Measurements from ENCODE around the gene XBP1.
"Not testable (repeated sequence)": the region's sequence is repeated elsewhere in the genome, so short reads cannot be mapped to it uniquely, and the experiment has no call there.

Gene XBP1

GRCh38 chr22:28819253-28820096 lies 19.1 kb upstream of the XBP1 start:
- no peak for DNase-seq (ENCODE audit: low read depth in 2 of 2, low spot score in 1 of 2)

DNA sequence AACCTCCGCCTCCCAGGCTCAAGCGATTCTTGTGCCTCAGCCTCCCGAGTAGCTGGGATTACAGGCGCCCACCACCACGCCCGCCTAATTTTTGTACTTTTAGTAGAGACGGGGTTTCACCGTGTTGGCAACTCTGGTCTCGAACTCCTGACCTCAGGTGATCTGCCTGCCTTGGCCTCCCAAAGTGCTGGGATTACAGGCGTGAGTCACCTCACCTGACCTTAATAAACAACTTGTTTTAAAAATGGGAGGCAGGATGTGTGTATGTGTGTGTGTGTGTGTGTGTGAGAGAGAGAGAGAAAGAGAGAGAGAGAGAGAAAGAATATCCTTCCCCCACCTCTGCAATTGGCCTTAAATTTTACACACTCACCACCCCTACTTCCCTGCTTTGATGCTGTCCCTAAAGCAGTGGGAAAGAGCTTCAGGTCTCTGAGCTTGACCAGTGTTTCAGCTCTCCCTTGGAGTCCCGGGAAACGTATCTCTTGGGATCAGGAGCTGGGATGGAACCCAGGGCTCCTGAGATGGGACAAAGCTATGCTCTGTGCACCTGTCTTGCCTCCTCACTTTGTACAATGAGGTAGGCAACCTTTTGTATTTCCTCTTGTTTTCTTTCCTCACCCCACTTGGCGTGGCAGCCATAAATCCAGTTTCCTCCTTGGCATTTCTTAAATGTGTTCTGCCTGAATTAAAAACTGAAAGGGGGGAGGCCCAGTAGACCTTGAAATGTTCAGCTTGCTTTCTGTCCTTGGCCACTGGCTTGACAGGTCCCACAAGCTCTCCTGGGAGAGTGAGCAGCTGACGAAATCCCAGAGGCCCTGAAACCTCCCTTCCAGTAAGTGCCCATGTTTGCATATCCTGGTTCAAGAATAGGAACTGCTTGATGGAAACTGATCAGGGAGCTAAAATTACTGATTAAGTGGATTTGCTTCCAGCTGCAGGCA lies 17.8 kb upstream of the XBP1 start:
- DNase-seq (ENCODE audit: low read depth in 2 of 2, low spot score in 1 of 2), result no peak

- DNase-seq (ENCODE audit: low read depth in 2 of 2, low spot score in 1 of 2), result no peak
Measured at GRCh38 chr22:28817064-28817463, 16.7 kb upstream of the XBP1 start.

GRCh38 chr22:28815729-28816128 lies 15.4 kb upstream of the XBP1 start:
- no peak for DNase-seq (ENCODE audit: low read depth in 2 of 2, low spot score in 1 of 2)

- no peak for DNase-seq (ENCODE audit: low read depth in 2 of 2, low spot score in 1 of 2)
Measured at GRCh38 chr22:28815111-28815510, 14.7 kb upstream of the XBP1 start.

- no peak for DNase-seq (ENCODE audit: low read depth in 2 of 2, low spot score in 1 of 2)
Measured at GRCh38 chr22:28813772-28814518, 13.6 kb upstream of the XBP1 start.

DNA sequence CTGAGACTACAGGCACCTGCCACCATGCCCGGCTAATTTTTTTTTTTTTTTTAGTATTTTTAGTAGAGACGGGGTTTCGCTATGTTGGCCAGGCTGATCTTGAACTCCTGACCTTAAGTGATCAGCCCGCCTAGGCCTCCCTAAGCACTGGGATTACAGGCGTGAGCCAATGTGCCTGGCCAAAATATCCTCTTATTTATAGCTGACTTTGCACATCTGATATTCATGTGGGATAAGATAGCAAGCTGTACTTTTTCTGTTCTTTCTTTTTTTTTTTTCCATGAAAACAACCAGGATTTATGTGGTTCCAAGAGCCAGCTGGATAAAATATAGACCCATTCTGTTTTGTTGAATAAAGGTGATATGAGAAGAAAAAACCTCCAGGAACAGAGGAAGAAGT lies 12.1 kb upstream of the XBP1 start:
- no peak for DNase-seq (ENCODE audit: low read depth in 2 of 2, low spot score in 1 of 2)

- no peak for DNase-seq (ENCODE audit: low read depth in 2 of 2, low spot score in 1 of 2)
Measured at GRCh38 chr22:28810821-28811491, 10.6 kb upstream of the XBP1 start.

DNA sequence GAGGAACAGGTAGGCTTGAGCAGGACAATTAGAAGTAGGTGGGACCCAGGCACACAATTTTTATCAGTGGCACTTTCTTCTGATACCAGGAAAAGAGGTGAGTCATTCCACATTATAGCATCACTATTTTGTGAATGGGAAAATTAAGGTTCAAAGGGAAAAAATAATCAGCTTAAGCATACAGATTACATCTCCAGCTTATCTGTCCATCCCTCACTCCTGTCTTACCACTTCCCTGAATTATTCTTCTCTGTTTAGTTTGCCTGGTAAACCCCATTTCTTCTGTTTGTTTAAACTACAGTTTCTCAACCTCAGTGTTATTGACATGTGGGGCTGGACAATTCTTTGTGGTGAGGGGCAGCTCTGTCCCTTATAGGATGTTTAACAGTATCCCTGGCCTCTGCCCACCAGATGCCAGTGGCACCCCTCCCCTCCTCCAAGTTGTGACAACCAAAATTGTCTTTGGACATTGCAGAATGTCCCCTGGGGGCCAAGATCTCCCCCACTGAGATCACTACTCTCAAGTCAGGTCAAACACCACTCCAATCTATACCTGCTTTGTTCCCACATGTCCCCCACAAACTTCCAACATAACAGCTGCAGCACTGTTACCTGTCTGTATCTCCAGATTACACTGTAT lies 8.5 kb upstream of the XBP1 start:
- DNase-seq (ENCODE audit: low read depth in 2 of 2, low spot score in 1 of 2), result no peak

- DNase-seq (ENCODE audit: low read depth in 2 of 2, low spot score in 1 of 2), result not testable (repeated sequence)
Measured at GRCh38 chr22:28805426-28805825, 5.1 kb upstream of the XBP1 start.

DNA sequence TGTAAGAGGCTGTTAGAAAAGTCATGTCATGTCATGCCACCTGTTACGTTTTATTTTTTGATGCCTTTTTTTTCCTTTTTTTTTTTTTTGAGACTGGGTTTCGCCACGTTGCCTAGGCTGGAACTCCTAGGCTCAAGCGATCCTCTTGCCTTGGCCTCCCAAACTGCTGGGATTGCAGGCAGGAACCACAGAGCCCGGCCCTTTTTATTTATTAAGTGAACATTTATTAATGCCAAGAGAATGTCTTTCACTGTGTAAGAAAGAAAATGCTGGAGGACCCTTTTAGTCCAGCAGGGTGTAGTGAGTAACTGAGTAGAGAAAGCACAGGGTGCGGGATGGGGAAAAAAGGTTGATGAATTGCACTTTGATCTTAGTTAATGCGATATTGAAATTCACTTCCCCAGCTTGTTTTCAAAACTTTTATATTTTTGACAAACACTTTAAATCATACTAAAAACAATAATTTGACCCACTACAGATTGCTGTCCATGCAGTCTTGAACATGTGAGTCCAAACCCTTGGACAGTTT lies 2.3 kb upstream of the XBP1 start:
- no peak for DNase-seq (ENCODE audit: low read depth in 2 of 2, low spot score in 1 of 2)

DNA sequence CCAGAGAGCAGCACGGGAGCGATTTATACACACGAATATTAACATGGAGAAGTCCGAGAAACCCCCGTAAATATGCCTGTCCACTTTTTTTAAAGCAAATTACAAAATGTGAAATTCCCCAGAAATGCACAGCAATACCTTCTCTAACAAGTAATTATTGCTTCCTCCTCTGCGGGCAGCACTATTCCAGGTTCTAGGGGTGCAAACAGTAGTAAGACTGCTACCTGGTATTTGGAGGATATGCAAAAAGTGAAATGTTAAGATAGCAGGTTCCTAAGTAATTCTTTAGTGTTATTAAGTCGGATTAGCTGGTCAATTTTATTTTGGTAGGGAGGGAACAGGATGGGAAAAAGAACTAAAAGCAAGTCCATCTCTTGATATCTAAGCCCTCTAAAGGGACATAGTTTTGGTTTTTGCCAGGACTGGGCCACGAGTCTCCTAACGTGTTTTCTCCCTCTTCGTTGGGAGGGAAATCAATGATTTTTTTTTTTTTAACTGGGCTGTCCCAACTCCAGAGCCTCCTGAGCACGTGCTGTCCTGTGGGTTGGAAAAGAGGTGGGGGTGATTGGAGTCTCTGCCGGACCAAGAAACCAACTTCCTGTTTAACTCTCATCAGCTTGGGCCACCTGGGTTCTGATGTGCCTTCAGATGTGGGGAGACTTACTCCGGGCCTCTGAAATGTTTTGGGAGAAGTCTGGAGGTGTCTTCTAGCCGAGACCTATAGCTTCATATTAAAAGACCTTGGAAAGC lies 1.7 kb upstream of the XBP1 start:
- no peak for DNase-seq (ENCODE audit: low read depth in 2 of 2, low spot score in 1 of 2)

DNA sequence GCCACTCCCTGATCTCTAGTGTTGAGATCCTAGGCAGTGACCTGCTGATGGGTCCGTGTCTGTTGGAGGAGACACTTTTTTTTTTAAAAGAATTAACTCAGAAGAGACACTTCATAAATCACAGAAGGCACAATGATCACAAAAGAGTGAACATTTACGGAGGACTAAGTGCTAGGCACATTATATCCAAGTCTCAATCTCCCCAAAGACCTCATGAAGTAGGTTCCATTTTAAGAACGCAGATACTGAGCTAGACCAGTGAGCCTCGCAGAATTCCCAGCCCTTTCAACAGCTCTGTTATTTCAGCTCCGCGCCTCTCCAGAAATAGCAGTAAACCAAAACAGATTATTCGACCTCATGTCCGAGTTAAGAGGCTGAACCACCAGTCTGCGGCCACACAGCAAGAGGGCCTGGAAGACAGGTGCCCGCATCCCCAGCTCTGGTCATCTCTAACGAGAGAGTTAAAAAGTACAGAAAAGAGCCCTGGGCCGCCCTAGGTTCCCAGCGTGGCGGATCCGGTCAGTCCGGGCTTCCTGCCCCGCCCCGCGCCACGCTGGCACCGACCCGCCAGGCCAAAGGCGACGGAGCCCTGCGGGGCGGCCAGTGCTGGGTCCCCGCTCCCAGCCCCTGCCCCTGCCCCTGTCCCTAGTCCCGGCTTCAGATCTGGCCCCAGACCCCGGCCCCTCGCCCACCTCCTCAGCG lies 612 bp downstream of the XBP1 start:
- no peak for DNase-seq (ENCODE audit: low read depth in 2 of 2, low spot score in 1 of 2)

GRCh38 chr22:28798810-28799605 lies 1.4 kb downstream of the XBP1 start:
- no peak for DNase-seq (ENCODE audit: low read depth in 2 of 2, low spot score in 1 of 2)

GRCh38 chr22:28795932-28796856 lies 4.2 kb downstream of the XBP1 start:
- no peak for DNase-seq (ENCODE audit: low read depth in 2 of 2, low spot score in 1 of 2)

- no peak for DNase-seq (ENCODE audit: low read depth in 2 of 2, low spot score in 1 of 2)
Measured at GRCh38 chr22:28795071-28795693, 5.2 kb downstream of the XBP1 start.
